ENCODE data around the gene CARMIL1. TPM values are rescaled to one million over a fixed set of nuclear protein-coding genes. Genes with fewer than 3 reads are reported as not detected.

CARMIL1 gene
- total RNA-seq, 1 donor from 2014 or later, result 14.5 TPM

GRCh38 chr6:25428758-25429317 is 149.7 kb downstream of the CARMIL1 start:
- no peaks in the 10 kb centered on the region for H3K9me3 Mint-ChIP-seq (ENCODE audit: low read depth)

GRCh38 chr6:25431306-25431974 is 152.3 kb downstream of the CARMIL1 start:
- Mint-ChIP-seq H3K27me3 (ENCODE audit: low read depth) (no peaks in the 10 kb centered on the region), H3K4me3 (ENCODE audit: unreplicated experiment) (no peak overlapping the region), H3K9me3 (ENCODE audit: low read depth) (no peaks in the 10 kb centered on the region), H3K4me1 (ENCODE audit: low read depth) (peaks cover 12% of the 10 kb centered on the region), H3K36me3 (ENCODE audit: low read depth) (no peaks in the 10 kb centered on the region), H3K27ac (ENCODE audit: unreplicated experiment) (no peak overlapping the region)
- no peak for TF ChIP-seq CTCF (IDR thresholded peaks at IDR 0.05)
- DNase-seq (ENCODE audit: low spot score), result no peak

More at GRCh38 chr6:25428758-25429317, 149.7 kb downstream of the CARMIL1 start:
- Mint-ChIP-seq H3K36me3 (ENCODE audit: low read depth) (no peaks in the 10 kb centered on the region), H3K27ac (ENCODE audit: unreplicated experiment) (no peak overlapping the region), H3K27me3 (ENCODE audit: low read depth) (no peaks in the 10 kb centered on the region), H3K4me1 (ENCODE audit: low read depth) (peaks cover 12% of the 10 kb centered on the region), H3K4me3 (ENCODE audit: unreplicated experiment) (no peak overlapping the region)
- no peak for TF ChIP-seq CTCF (IDR thresholded peaks at IDR 0.05)
- no peak for DNase-seq (ENCODE audit: low spot score)

GRCh38 chr6:25431975-25432307 is 152.8 kb downstream of the CARMIL1 start:
- H3K27ac Mint-ChIP-seq (ENCODE audit: unreplicated experiment), result no peak overlapping the region
- no peaks in the 10 kb centered on the region for H3K36me3 Mint-ChIP-seq (ENCODE audit: low read depth)
- no peaks in the 10 kb centered on the region for H3K9me3 Mint-ChIP-seq (ENCODE audit: low read depth)
- no peak for TF ChIP-seq CTCF (IDR thresholded peaks at IDR 0.05)
- DNase-seq (ENCODE audit: low spot score), result no peak
- no peaks in the 10 kb centered on the region for H3K27me3 Mint-ChIP-seq (ENCODE audit: low read depth)
- H3K4me3 Mint-ChIP-seq (ENCODE audit: unreplicated experiment), result no peak overlapping the region
- peaks cover 12% of the 10 kb centered on the region for H3K4me1 Mint-ChIP-seq (ENCODE audit: low read depth)

GRCh38 chr6:25434921-25435320 is 155.7 kb downstream of the CARMIL1 start:
- Mint-ChIP-seq H3K27me3 (ENCODE audit: low read depth) (no peaks in the 10 kb centered on the region), H3K4me1 (ENCODE audit: low read depth) (peaks cover 2% of the 10 kb centered on the region), H3K4me3 (ENCODE audit: unreplicated experiment) (no peak overlapping the region), H3K27ac (ENCODE audit: unreplicated experiment) (no peak overlapping the region), H3K9me3 (ENCODE audit: low read depth) (no peaks in the 10 kb centered on the region), H3K36me3 (ENCODE audit: low read depth) (no peaks in the 10 kb centered on the region)
- TF ChIP-seq CTCF (IDR thresholded peaks at IDR 0.05), result no peak
- no peak for DNase-seq (ENCODE audit: low spot score)

- no peaks in the 10 kb centered on the region for H3K9me3 Mint-ChIP-seq (ENCODE audit: low read depth)
Observed at GRCh38 chr6:25435416-25435985, 156.3 kb downstream of the CARMIL1 start.

More at GRCh38 chr6:25435416-25435985, 156.3 kb downstream of the CARMIL1 start:
- Mint-ChIP-seq H3K4me3 (ENCODE audit: unreplicated experiment) (no peak overlapping the region), H3K36me3 (ENCODE audit: low read depth) (no peaks in the 10 kb centered on the region), H3K27ac (ENCODE audit: unreplicated experiment) (no peak overlapping the region), H3K4me1 (ENCODE audit: low read depth) (peaks cover 2% of the 10 kb centered on the region), H3K27me3 (ENCODE audit: low read depth) (no peaks in the 10 kb centered on the region)
- no peak for DNase-seq (ENCODE audit: low spot score)
- TF ChIP-seq CTCF (IDR thresholded peaks at IDR 0.05), result no peak

Data from chondrocyte (in vitro differentiated cells).